Thyroid gland (tissue), 4 donors: Measurements from ENCODE around the gene MAMLD1.

Experiments used
- CTCF ChIP-seq, 6 experiments: fragments of 200-600 bp in 3 of 6; fragments of 450-650 bp in 3 of 6; sonication (generic) in 3 of 6; IDR thresholded peaks; one replicate each; pipeline ENCODE4 v1.5.1; 2016 to 2019; ENCODE audit warnings: antibody characterized with exemption in 6 of 6, mild to moderate bottlenecking in 2 of 6, inconsistent platforms in 1 of 6, moderate library complexity in 1 of 6
- POLR2A ChIP-seq, 2 donors: fragments of 450-650 bp; IDR thresholded peaks; one replicate each; pipeline ENCODE4 v1.6.1; 2017; ENCODE audit warnings: antibody characterized with exemption in 2 of 2, mild to moderate bottlenecking in 2 of 2, moderate library complexity in 1 of 2

DNA sequence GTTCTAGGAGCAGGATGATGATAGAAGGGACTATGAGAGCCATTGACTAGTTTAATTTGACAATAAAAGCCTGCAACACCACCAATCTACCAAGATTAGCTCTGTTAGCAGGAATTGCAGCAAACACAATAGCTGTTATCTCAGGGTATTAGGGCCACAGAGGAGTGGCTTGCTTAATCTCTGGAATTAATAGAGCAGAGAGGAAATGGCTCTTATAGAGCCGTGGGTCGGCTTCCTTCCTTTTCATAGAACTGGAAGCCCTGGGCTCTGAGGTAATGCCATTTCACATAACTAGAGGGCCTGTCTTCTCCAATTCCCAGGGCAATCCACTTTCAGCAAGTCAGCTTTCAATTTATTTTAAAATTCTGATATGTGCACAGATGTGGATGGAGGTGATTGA, 83.0 kb downstream of the MAMLD1 start:
- no peak for TF ChIP-seq CTCF (IDR thresholded peaks at IDR 0.05)
- TF ChIP-seq POLR2A (IDR thresholded peaks at IDR 0.05), result no peak
